Caco-2 (cell line): ENCODE measurements around the gene PRR9. TPM values are rescaled to one million over a fixed set of nuclear protein-coding genes. Genes with fewer than 3 reads are reported as not detected.
A peak's percentile ranks its signal among the peaks of the same experiment; 100 is the strongest.
"Not testable (repeated sequence)": the region's sequence is repeated elsewhere in the genome, so short reads cannot be mapped to it uniquely, and the experiment has no call there.

Experiments
- BruUV-seq: library from RNA; stranded (reverse); fragments of 400-500 nt; replicated peaks from 2 replicates; lab custom pipeline; 2021; lab: Mats Ljungman, UMichigan
- CTCF ChIA-PET: fragments of 300-600 bp; sonication (Branson Sonifier 250); formaldehyde crosslinking; loops from one replicate; lab custom pipeline; 2022; ENCODE audit warnings: antibody characterized with exemption; lab: Charles Lee
- POLR2A ChIA-PET: fragments of 300-600 bp; sonication (Branson Sonifier 250); formaldehyde crosslinking; loops from one replicate; lab custom pipeline; 2022; ENCODE audit warnings: antibody characterized with exemption; lab: Charles Lee
- DNase-seq, 2 experiments: peaks; one replicate each; pipeline versions ENCODE4 v3.0.0 to v3.0.0-alpha.2; 2020 to 2022
- H3K27me3 ChIP-seq: replicated peaks from 2 replicates; pipeline ENCODE4 v1.6.0; 2011; ENCODE audit warnings: low read length; ENCODE audit not compliant: control insufficient read depth, insufficient read depth
- H3K36me3 ChIP-seq: 2 replicates; pipeline ENCODE4 v1.5.1; 2011; ENCODE audit warnings: low read length; ENCODE audit not compliant: control insufficient read depth, insufficient read depth
- H3K4me1 ChIP-seq: fragments of 250-450 bp; sonication (Bioruptor Pico); 2 replicates; pipeline ENCODE4 v1.5.1; 2020; ENCODE audit warnings: mild to moderate bottlenecking
- H3K4me3 ChIP-seq: 2 replicates; pipeline ENCODE4 v1.5.1; 2011; ENCODE audit warnings: low read depth, mild to moderate bottlenecking, control low read depth, low read length
- H3K9me3 ChIP-seq: fragments of 250-450 bp; sonication (Bioruptor Pico); 2 replicates; pipeline ENCODE4 v1.5.1; 2020; ENCODE audit warnings: mild to moderate bottlenecking, moderate library complexity
- H3K27ac Mint-ChIP-seq: one replicate; pipeline ENCODE4 v1.8.0; 2022; ENCODE audit warnings: mixed read lengths; ENCODE audit not compliant: unreplicated experiment
- H3K27me3 Mint-ChIP-seq: one replicate; pipeline ENCODE4 v1.8.0; 2022; ENCODE audit warnings: mixed read lengths; ENCODE audit not compliant: insufficient read depth, unreplicated experiment
- H3K36me3 Mint-ChIP-seq: one replicate; pipeline ENCODE4 v1.8.0; 2022; ENCODE audit warnings: mild to moderate bottlenecking, mixed read lengths; ENCODE audit not compliant: insufficient read depth, unreplicated experiment
- H3K4me1 Mint-ChIP-seq: one replicate; pipeline ENCODE4 v1.8.0; 2022; ENCODE audit warnings: low read depth, mixed read lengths; ENCODE audit not compliant: unreplicated experiment
- H3K4me3 Mint-ChIP-seq: one replicate; pipeline ENCODE4 v1.8.0; 2022; ENCODE audit warnings: mild to moderate bottlenecking, moderate library complexity, mixed read lengths; ENCODE audit not compliant: unreplicated experiment
- H3K9me3 Mint-ChIP-seq: one replicate; pipeline ENCODE4 v1.8.0; 2022; ENCODE audit warnings: mixed read lengths; ENCODE audit not compliant: unreplicated experiment
- intact Hi-C: fragments of 100-400 bp; cut with micrococcal nuclease; formaldehyde crosslinking; loops from one replicate; pipeline ENCODE4 v1.10.0; 2022; ENCODE audit not compliant: unreplicated experiment
- total RNA-seq: library from RNA; stranded (reverse); gene quantifications from 2 replicates; pipeline ENCODE4 v1.2.3, GENCODE V29; 2022
- TF ChIP-seq, protein P1 (sequence below), 2 experiments: fragments of 200-600 bp in 1 of 2; IDR thresholded peaks; 1 replicate in 1 of 2; 2 replicates in 1 of 2; pipeline versions ENCODE4 v1.5.1 to v1.8.0; 2011 to 2022; ENCODE audit warnings: antibody characterized with exemption in 1 of 2, control low read depth in 1 of 2, inconsistent platforms in 1 of 2, low read depth in 1 of 2, low read length in 1 of 2, mild to moderate bottlenecking in 1 of 2, moderate library complexity in 1 of 2; ENCODE audit not compliant: insufficient read depth in 1 of 2, severe bottlenecking in 1 of 2, unreplicated experiment in 1 of 2

The PRR9 gene
- total RNA-seq, 1 experiment from 2014 or later: not detected

DNA sequence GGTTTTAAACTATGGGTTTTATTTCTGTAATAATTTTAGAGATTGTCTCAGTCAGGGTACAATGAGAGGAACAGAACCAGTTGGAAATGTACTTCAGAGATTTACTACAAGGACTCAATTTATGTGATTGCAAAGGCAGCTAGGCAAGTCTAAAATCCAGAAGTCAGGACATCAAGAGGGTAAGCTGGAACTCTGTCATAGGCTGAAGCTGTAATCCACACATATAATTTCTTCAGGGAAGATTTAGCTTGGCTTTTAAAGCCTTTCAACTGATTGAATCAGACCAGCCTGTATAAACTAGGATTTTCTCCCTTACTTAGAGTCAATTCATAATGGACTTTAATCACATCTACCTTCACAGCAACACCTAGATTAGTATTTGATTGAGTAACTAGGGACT is 38.5 kb upstream of the PRR9 start:
- ChIA-PET POLR2A (no interaction called here), CTCF (no interaction called here)
- TF ChIP-seq, protein P1, sequence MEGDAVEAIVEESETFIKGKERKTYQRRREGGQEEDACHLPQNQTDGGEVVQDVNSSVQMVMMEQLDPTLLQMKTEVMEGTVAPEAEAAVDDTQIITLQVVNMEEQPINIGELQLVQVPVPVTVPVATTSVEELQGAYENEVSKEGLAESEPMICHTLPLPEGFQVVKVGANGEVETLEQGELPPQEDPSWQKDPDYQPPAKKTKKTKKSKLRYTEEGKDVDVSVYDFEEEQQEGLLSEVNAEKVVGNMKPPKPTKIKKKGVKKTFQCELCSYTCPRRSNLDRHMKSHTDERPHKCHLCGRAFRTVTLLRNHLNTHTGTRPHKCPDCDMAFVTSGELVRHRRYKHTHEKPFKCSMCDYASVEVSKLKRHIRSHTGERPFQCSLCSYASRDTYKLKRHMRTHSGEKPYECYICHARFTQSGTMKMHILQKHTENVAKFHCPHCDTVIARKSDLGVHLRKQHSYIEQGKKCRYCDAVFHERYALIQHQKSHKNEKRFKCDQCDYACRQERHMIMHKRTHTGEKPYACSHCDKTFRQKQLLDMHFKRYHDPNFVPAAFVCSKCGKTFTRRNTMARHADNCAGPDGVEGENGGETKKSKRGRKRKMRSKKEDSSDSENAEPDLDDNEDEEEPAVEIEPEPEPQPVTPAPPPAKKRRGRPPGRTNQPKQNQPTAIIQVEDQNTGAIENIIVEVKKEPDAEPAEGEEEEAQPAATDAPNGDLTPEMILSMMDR (IDR thresholded peaks at IDR 0.05; ENCODE audit: insufficient read depth in 1 of 2, low read depth in 1 of 2, low read length in 1 of 2, severe bottlenecking in 1 of 2, unreplicated experiment in 1 of 2): no peak
- Histone ChIP-seq H3K27me3 (no peaks in the 10 kb centered on the region), H3K4me3 (no peak overlapping the region), H3K4me1 (no peaks in the 10 kb centered on the region), H3K36me3 (no peaks in the 10 kb centered on the region), H3K9me3 (no peaks in the 10 kb centered on the region)
- peaks cover 5% of the 10 kb centered on the region for H3K27me3 Mint-ChIP-seq
- intact Hi-C loops: no loop called here
- H3K36me3 Mint-ChIP-seq: no peaks in the 10 kb centered on the region
- no peak overlapping the region for H3K4me3 Mint-ChIP-seq
- DNase-seq: no peak
- no peak overlapping the region for H3K27ac Mint-ChIP-seq
- BruUV-seq: no TSS peak
- no peaks in the 10 kb centered on the region for H3K9me3 Mint-ChIP-seq
- H3K4me1 Mint-ChIP-seq: no peaks in the 10 kb centered on the region

DNA sequence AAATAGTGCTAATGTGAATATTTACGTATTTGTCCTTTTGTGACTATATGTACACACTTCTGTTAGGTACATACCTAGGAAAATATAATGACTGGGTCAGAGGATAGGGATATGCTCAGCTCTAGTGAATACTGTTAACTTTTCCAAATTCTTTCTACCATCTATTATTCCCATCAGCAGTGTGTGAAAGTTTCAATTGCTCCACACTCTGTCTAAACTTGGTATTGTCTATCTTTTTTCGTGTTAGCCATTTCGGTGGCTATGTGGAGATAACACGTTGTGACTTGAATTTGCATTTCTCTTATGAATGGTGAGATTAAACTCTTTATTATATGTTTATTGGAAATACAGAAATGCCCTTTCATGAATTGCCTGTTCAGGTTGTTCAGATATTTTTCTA is 36.8 kb upstream of the PRR9 start:
- DNase-seq: no peak
- no peak overlapping the region for H3K27ac Mint-ChIP-seq
- intact Hi-C loops: no loop called here
- H3K4me1 Mint-ChIP-seq: no peaks in the 10 kb centered on the region
- Histone ChIP-seq H3K27me3 (no peaks in the 10 kb centered on the region), H3K9me3 (no peaks in the 10 kb centered on the region), H3K4me3 (no peak overlapping the region), H3K4me1 (no peaks in the 10 kb centered on the region), H3K36me3 (no peaks in the 10 kb centered on the region)
- peaks cover 6% of the 10 kb centered on the region for H3K9me3 Mint-ChIP-seq
- H3K27me3 Mint-ChIP-seq: peaks cover 7% of the 10 kb centered on the region
- ChIA-PET CTCF (no interaction called here), POLR2A (no interaction called here)
- no TSS peak for BruUV-seq
- no peak overlapping the region for H3K4me3 Mint-ChIP-seq
- TF ChIP-seq, protein P1 (IDR thresholded peaks at IDR 0.05; ENCODE audit: insufficient read depth in 1 of 2, low read depth in 1 of 2, low read length in 1 of 2, severe bottlenecking in 1 of 2, unreplicated experiment in 1 of 2): no peak
- no peaks in the 10 kb centered on the region for H3K36me3 Mint-ChIP-seq

DNA sequence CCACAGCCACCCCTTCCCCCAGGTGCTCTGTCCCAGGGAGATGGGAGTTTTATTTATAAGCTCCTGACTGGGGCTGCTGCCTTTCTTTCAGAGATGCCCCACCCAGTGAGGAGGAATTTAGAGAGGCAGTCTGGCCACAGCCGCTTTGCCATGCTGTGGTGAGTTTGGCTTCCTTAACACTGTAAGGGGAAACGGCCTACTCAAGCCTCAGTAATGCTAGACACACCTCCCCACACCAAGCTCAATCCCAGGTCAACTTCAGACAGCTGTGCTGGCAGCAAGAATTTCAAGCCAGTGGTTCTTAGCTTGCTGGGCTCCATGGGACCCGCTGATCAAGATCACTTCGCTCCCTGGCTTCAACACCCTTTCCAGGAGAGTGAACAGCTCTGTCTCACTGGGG is 29.1 kb upstream of the PRR9 start:
- intact Hi-C loops, H3K4me3 Mint-ChIP-seq, H3K27me3 ChIP-seq, DNase-seq, POLR2A ChIA-PET, CTCF ChIA-PET, H3K36me3 ChIP-seq, H3K4me1 ChIP-seq, H3K4me1 Mint-ChIP-seq, H3K9me3 ChIP-seq, H3K4me3 ChIP-seq, H3K27ac Mint-ChIP-seq, H3K36me3 Mint-ChIP-seq, BruUV-seq: not testable (repeated sequence)
- peaks cover 15% of the 10 kb centered on the region for H3K9me3 Mint-ChIP-seq
- peaks cover 11% of the 10 kb centered on the region for H3K27me3 Mint-ChIP-seq

DNA sequence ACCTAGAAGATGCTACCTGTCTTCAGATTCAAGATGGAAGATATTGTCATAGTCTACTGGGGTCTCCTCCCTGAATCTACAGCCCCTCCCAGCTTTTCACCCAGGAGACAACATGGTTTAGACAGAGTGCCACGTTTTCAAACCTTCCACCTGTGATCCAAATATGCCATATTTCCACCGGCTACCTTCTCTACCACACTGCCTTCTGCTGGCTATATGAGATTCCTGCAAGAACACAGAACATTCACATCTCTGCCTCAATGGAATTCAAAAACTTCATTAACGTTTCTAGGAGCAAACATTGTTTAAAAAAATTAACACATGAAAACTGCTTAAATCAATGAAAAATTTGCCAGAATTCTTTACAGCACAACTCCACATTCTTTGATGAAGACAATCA is 27.0 kb upstream of the PRR9 start:
- H3K4me3 Mint-ChIP-seq: no peak overlapping the region
- no peaks in the 10 kb centered on the region; the same call in 1 of the 2 replicates for H3K27me3 ChIP-seq
- intact Hi-C loops: loop anchor here (2.0 to 10.0 kb wide), 2 partner anchors 96 to 536 kb away; partner anchors contain the start of gene SPRR2E
- no peaks in the 10 kb centered on the region for H3K4me1 Mint-ChIP-seq
- DNase-seq: no peak
- TF ChIP-seq, protein P1 (IDR thresholded peaks at IDR 0.05; ENCODE audit: insufficient read depth in 1 of 2, low read depth in 1 of 2, low read length in 1 of 2, severe bottlenecking in 1 of 2, unreplicated experiment in 1 of 2): peak; percentile 30 to 45
- no TSS peak for BruUV-seq
- H3K4me3 ChIP-seq: no peak overlapping the region
- H3K4me1 ChIP-seq: no peaks in the 10 kb centered on the region
- peaks cover 11% of the 10 kb centered on the region for H3K9me3 Mint-ChIP-seq
- peaks cover 17% of the 10 kb centered on the region for H3K27me3 Mint-ChIP-seq
- no peaks in the 10 kb centered on the region for H3K9me3 ChIP-seq
- H3K36me3 Mint-ChIP-seq: no peaks in the 10 kb centered on the region
- H3K27ac Mint-ChIP-seq: no peak overlapping the region
- H3K36me3 ChIP-seq: no peaks in the 10 kb centered on the region
- POLR2A ChIA-PET: no interaction called here
- CTCF ChIA-PET: no interaction called here
